Parathyroid adenoma (tissue), 2 donors: ENCODE data around the gene DMRT3.

Source experiments
- H2AFZ ChIP-seq: fragments of 300-600 bp; sonication (generic); one replicate; pipeline ENCODE4 v1.7.0; 2017; ENCODE audit warnings: antibody characterized with exemption, mild to moderate bottlenecking
- H3K27ac ChIP-seq: fragments of 300-600 bp; sonication (generic); one replicate; pipeline ENCODE4 v1.7.0; 2017
- H3K27me3 ChIP-seq: fragments of 300-600 bp; sonication (generic); one replicate; pipeline ENCODE4 v1.7.0; 2017; ENCODE audit warnings: low read length; ENCODE audit not compliant: control insufficient read depth, insufficient read depth
- H3K36me3 ChIP-seq: fragments of 300-600 bp; sonication (generic); one replicate; pipeline ENCODE4 v1.7.0; 2017; ENCODE audit warnings: low read length; ENCODE audit not compliant: control insufficient read depth, insufficient read depth
- H3K4me1 ChIP-seq: fragments of 300-600 bp; sonication (generic); one replicate; pipeline ENCODE4 v1.7.0; 2017; ENCODE audit warnings: control low read depth
- H3K4me2 ChIP-seq: fragments of 300-600 bp; sonication (generic); one replicate; pipeline ENCODE4 v1.7.0; 2017; ENCODE audit warnings: low read length
- H3K4me3 ChIP-seq: fragments of 300-600 bp; sonication (generic); one replicate; pipeline ENCODE4 v1.7.0; 2017; ENCODE audit warnings: low read depth, low read length
- H3K79me2 ChIP-seq: fragments of 300-600 bp; sonication (generic); one replicate; pipeline ENCODE4 v1.7.0; 2017; ENCODE audit warnings: control low read depth
- H3K9ac ChIP-seq: fragments of 300-600 bp; sonication (generic); one replicate; pipeline ENCODE4 v1.7.0; 2017; ENCODE audit warnings: mild to moderate bottlenecking
- H3K9me3 ChIP-seq: fragments of 300-600 bp; sonication (generic); one replicate; pipeline ENCODE4 v1.7.0; 2017; ENCODE audit warnings: low read length; ENCODE audit not compliant: control insufficient read depth
- TF ChIP-seq, protein P1 (sequence below): fragments of 300-600 bp; sonication (generic); IDR thresholded peaks from one replicate; pipeline ENCODE4 v1.7.0; 2017; ENCODE audit warnings: antibody characterized with exemption, mild to moderate bottlenecking
- donor health status: primary hyperparathyroidism.

The DMRT3 gene

DNA sequence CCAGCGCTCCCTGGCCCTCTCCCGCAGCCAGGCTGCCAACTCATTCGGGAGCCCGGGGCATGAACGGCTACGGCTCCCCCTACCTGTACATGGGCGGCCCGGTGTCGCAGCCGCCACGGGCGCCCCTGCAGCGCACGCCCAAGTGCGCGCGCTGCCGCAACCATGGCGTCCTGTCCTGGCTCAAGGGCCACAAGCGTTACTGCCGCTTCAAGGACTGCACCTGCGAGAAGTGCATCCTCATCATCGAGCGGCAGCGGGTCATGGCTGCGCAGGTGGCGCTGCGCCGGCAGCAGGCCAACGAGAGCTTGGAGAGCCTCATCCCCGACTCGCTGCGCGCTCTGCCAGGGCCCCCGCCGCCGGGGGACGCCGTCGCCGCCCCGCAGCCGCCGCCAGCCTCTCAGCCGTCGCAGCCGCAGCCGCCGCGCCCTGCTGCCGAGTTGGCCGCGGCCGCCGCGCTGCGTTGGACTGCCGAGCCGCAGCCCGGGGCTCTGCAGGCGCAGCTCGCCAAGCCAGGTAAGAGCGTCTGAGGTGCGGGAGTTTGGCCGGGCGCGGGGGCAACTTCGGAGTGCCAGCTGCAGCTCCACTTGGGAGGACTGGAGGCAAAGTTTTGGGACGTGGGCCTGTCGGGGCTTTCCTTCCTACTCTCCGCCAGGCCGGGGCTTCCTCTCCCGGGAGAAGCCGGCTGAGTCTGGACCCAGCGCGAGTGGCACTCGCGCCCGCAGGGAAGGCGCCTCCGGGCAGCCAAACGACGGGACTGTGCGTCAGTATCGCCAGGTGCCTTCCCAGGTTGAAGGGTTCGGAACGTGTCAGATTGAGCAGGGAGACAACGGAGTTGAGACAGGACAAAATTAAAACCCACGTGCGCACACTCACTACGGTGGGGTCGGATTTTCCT is 735 bp downstream of the DMRT3 start:
- H3K27ac ChIP-seq = peak overlapping the region; percentile 97
- peaks cover 3% of the 10 kb centered on the region for H3K79me2 ChIP-seq
- peak overlapping the region; percentile 83 for H3K4me3 ChIP-seq

DNA sequence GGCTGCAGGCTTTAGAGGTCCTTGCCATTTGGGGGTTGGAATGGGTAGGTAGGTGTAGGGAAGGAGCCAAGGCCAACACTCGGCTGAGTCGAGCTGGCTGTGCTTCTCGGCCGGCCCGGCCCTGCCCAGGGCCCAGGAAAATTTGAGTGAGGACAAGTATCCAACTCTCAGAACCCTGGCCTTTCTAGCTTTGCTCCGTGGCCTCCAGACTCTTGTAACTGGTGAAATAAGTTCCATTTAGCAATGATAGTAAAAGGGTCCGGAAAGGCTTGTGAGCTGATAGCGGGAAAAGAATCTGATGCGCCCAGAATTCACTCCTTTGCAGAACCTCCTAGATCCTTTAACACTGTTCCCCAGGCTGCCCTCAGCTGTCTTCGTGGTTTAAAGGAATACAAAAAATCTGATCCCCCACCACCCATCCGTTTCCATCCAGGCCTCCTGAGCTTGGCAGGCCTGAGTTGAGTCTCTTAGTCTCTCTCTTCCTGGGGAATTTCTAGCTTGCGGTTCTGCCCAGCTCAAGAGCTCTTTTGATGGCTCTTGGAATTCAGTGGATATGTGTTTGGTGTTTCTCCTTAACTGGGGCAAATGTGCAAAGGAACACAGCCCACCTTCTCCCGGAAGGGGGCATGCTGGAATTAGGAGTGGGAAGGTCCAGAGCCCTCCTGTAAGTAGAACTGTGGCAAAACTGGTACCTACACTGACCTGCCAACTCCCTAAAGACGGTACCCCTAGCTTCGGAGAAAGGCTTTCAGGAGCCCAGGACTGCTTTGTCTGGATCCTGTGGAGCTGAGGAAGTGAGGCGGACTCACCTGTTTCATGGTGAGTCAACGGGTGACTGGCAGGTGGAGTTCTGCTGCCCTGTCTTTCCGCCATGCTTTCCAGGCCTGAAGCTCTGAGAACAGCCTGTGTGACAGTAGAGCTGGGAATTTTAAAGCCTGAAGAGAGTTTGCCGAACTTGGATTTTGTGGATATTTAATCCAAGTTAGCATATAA is 1.7 kb downstream of the DMRT3 start:
- Histone ChIP-seq H3K4me2 (peak overlapping the region; percentile 91), H3K9ac (peak overlapping the region; percentile 53), H3K4me3 (peak overlapping the region; percentile 83), H3K79me2 (peaks cover 3% of the 10 kb centered on the region), H3K27me3 (no peaks in the 10 kb centered on the region), H3K9me3 (no peaks in the 10 kb centered on the region), H3K4me1 (peaks cover 16% of the 10 kb centered on the region), H3K36me3 (no peaks in the 10 kb centered on the region), H3K27ac (peak overlapping the region; percentile 97), H2AFZ (peak overlapping the region; percentile 50)
- TF ChIP-seq, protein P1, sequence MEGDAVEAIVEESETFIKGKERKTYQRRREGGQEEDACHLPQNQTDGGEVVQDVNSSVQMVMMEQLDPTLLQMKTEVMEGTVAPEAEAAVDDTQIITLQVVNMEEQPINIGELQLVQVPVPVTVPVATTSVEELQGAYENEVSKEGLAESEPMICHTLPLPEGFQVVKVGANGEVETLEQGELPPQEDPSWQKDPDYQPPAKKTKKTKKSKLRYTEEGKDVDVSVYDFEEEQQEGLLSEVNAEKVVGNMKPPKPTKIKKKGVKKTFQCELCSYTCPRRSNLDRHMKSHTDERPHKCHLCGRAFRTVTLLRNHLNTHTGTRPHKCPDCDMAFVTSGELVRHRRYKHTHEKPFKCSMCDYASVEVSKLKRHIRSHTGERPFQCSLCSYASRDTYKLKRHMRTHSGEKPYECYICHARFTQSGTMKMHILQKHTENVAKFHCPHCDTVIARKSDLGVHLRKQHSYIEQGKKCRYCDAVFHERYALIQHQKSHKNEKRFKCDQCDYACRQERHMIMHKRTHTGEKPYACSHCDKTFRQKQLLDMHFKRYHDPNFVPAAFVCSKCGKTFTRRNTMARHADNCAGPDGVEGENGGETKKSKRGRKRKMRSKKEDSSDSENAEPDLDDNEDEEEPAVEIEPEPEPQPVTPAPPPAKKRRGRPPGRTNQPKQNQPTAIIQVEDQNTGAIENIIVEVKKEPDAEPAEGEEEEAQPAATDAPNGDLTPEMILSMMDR = peak; percentile 20

More for the DNA sequence above, 735 bp downstream of the DMRT3 start:
- H3K4me2 ChIP-seq = peak overlapping the region; percentile 91
- H3K9ac ChIP-seq = peak overlapping the region; percentile 94
- TF ChIP-seq, protein P1 = peak; percentile 21
- H3K9me3 ChIP-seq = no peaks in the 10 kb centered on the region
- H3K36me3 ChIP-seq = no peaks in the 10 kb centered on the region
- H2AFZ ChIP-seq = peak overlapping the region; percentile 79
- no peaks in the 10 kb centered on the region for H3K27me3 ChIP-seq
- H3K4me1 ChIP-seq = peaks cover 9% of the 10 kb centered on the region

DNA sequence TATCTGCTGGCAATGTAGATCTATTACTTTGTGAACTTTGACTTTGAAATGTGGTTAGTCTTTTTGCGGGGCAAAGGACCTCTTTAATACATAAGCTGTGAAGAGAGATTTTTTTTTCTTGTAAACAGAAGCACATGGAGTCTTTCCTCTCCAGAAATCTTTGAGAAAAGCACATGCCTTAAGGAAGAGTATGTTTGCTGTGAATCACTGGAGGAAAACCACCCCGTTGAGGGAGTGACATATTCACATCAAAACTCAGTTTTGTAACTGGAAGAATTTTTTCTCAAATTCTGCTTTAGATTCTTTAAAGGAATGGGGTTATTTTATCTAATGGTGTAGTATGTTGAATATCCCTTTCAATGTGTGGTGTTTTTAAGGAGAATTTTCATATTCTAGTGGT is 3.5 kb downstream of the DMRT3 start:
- Histone ChIP-seq H3K79me2 (peaks cover 5% of the 10 kb centered on the region), H3K9me3 (no peaks in the 10 kb centered on the region), H3K27me3 (no peaks in the 10 kb centered on the region), H3K36me3 (no peaks in the 10 kb centered on the region), H3K4me1 (peaks cover 20% of the 10 kb centered on the region), H3K4me3 (peak overlapping the region; percentile 83), H2AFZ (no peak overlapping the region), H3K27ac (peak overlapping the region; percentile 97), H3K4me2 (peak overlapping the region; percentile 91), H3K9ac (no peak overlapping the region)
- TF ChIP-seq, protein P1 = no peak

DNA sequence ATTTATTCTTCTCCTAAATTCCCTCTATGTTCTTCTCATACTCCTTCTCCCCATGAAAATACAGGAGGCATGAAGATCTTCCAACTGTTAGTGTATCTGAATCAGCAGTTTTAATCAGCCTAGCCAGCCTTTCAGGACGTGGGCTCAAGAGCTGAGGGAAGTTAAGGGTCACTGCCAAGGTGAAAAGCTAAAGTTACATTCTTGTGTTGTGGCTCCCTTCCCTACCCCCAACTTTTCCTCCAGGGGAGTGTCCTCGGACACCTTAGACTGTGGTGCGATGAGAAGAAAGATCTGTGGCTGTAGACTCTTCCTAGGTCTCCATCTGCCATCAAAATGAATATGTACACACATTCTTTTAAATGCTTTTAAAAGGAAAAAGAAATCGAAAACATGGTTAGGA is 4.2 kb downstream of the DMRT3 start:
- TF ChIP-seq, protein P1 = no peak
- Histone ChIP-seq H3K4me1 (peaks cover 23% of the 10 kb centered on the region), H3K9ac (no peak overlapping the region), H3K9me3 (no peaks in the 10 kb centered on the region), H3K79me2 (peaks cover 6% of the 10 kb centered on the region), H3K36me3 (no peaks in the 10 kb centered on the region), H2AFZ (no peak overlapping the region), H3K4me3 (peak overlapping the region; percentile 83), H3K27me3 (no peaks in the 10 kb centered on the region), H3K4me2 (peak overlapping the region; percentile 95), H3K27ac (peak overlapping the region; percentile 97)
